C4-2B (cell line): Measurements from ENCODE around the gene ENC1.

Experiments used
- CTCF ChIP-seq: fragments of 450-650 bp; conservative IDR thresholded peaks from 2 replicates; pipeline ENCODE4 v1.5.1; 2017; ENCODE audit warnings: mild to moderate bottlenecking
- ZFX ChIP-seq: fragments of 450-650 bp; IDR thresholded peaks from 2 replicates; pipeline ENCODE4 v1.6.1; 2017

DNA sequence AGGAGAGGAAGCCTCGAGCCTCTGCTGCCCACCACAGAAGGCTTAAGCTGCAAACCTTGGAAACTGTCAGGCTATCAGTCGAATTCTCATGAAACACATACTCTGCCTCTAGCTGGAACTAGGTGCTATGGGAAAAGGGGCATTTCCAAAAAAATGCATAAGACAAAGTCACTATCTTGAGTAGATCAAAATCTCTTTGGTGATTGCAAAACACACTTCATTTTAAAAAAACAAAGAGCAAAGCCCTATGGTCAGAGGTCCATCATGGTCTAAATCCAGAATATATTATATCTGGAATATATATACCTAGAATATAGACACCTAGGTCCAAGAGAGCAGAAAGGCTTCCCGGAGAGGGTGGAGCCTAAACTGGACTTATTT lies 59.8 kb downstream of the ENC1 start:
- TF ChIP-seq CTCF (no peak), ZFX (no peak)
